Activated T-cell treated with anti-CD3 and anti-CD28 coated beads for 4 hours (primary cell): Measurements from ENCODE around the gene TPT1.
"Not testable (repeated sequence)": the region's sequence is repeated elsewhere in the genome, so short reads cannot be mapped to it uniquely, and the experiment has no call there.

Experiments
- DNase-seq: peaks from one replicate; pipeline ENCODE4 v3.0.0-alpha.2; 2020

TPT1 gene

DNA sequence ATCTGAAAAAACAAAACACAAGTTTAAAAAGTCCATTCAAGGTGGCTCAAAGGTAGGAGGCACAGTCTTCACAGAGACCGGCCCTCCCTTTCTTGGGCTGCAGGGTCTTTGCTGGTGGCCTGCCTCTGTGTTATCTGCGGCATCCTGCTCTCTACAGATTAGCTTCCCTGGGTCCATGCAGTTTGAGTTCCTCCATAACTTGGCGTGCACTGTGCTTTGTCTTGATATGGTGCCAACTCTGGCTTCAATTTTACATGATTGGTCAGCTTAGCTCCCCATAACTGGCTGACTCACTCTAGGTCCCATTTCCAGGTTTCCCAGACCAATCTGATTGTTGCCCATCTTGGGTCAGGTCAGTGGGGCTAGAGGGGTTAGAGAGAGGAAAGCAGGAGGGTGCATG, 41.8 kb downstream of the TPT1 start:
- no peak for DNase-seq

DNA sequence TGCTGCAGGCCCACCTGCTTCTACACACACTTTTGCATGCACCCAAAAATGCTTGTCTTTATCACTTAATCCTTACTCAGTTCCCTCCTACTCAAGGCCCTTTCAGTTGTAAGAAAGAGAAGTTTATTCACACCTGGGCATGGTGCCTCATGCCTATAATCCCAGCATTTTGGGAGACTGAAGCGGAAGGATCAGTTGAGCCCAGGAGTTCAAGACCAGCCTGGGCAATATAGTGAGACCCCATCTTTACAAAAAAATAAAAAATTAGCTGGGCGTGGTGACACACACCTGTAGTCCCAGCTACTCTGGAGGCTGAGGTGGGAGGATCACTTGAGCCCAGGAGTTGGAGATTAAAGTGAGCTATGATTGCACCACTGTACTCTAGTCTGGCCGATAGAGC, 42.4 kb downstream of the TPT1 start:
- not testable (repeated sequence) for DNase-seq

DNA sequence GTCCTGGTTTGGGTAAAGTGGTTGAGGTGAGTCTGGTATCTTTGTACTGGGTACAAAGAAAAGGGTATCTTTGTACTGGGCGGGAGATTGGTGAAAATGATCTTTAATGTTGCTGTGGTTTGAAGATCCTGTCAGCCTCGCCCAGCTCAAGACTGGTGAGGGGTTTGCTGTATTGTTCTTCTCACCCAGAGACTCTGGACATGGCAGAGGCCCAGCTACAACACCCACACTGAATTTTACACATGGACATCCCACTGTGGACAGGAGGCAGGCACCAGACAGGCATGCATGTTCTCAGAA, 42.8 kb downstream of the TPT1 start:
- DNase-seq: no peak

DNA sequence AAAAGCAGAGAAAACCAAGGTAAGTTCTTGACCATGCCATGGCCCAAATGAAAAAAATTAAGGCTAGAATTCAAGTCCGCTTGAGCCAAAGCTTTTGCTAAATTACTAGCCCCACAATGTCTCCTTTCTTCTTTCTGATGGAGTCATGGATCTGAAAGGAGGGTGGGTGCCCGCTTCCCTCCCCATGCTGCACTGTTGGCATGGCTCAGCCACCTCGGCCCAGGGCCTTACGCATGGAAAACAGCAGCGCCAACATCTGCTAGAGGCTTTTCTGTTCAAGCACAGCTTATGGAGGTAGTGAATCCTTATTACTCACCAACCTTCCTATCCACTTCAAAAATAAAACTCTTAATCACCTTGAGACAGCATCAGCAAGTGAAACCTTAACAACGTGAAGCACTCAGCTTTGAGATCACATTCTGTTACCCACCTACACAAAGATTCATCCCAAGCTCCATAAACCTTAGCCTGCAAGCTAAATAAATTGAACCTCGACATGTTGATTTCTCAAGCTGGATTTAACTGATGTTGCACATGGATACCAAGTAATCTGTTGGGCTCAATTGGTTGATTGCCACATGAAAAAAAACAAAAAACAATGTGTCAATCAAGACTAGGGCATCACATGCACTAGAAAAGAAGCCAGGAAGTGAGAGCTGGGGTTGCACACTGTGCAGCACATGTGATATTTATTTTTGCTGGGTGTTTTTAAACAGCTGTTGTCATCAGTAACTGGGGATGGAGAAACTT, 43.4 kb downstream of the TPT1 start:
- no peak for DNase-seq

DNA sequence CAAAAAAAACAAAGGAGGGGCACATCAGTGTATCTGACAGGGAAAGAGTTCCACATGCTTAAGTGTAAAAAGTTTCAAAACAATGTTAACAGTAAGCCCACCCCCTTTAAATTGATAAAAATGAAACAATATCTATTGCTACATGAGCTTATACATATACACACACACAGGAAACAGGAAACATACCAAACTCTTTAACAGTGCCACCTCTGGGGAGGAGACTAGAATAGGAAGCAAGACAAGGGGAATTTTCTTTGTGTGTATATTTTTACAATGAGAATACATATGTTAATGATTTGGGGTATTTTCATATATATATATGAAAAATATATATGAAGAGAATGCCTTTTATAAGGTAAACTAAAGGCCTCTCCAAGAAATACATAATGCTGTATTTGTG, 44.7 kb downstream of the TPT1 start:
- DNase-seq: no peak

DNA sequence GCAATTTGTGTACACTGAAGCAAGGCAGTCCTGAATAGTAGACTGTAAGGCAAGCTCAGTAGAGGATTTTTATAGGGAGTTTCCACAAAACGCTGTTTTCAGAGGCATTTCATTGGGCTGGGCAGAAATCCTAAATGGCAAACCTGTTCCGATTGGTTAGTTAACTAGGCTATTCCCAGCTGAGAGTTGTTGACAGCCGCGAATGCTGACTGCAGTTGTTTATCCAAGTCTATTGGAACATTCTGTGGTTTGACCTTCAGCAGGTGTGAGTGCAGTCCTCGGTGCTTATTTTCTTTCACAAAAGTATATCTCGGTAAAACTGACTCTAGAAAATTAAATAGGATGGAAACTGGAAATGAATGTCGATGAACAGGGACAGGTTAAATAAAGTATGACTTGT, 45.4 kb downstream of the TPT1 start:
- no peak for DNase-seq

DNA sequence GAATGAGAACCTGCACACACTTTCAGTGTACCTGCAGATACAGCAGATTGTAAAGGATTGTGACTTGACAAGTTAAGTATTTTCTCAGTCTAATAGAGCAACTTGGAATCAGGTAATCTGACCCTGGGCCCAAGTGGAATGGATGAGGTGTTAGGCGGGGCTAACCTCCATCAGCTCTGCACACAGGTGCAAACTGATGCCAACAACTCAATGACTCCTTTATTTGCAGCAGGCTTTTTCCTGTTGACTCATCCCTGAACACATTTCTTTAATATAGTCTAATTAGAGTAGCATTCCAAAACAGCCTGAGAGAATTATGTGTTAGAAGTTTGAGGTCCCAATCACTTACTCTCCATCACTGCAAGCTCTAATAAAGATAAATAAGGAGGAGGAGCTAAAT, 48.8 kb downstream of the TPT1 start:
- DNase-seq: no peak

DNA sequence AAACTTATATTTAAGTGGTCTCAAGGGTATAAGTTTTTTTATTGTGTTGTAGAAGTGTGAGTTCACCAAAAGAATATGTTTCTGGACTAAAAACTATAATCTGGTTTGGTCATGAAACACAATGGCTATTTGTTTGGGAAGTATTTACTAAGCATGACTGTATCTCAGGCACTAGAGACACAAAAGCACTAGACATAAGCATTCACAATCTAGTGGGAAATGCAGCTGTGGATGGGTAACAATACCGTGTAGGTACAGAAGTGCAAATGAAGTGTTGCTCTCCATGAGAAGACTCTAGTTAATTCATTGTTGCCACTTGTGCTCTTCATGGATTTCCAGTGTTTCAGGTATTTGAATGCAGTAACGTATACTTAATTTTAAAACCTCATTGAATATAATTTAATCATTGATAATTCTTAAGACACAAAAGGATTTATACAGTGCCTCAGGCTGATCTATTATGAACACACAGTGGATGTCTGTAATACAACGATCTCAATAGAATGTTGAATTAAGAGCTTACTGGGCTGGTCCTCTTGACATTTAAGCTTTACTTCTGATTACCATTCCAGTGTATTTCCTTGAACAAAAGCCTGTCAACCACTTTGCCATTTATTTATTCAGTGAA, 50.9 kb downstream of the TPT1 start:
- DNase-seq: no peak
